Esophagus muscularis mucosa (tissue), 3 donors: ENCODE data around the gene GOLGA3.

Experiments
- POLR2AphosphoS5 ChIP-seq, 2 donors: sonication (generic); formaldehyde crosslinking; IDR thresholded peaks; one replicate each; pipeline ENCODE4 v1.6.1; 2017; ENCODE audit warnings: antibody characterized with exemption in 2 of 2
- TF ChIP-seq, protein P1 (sequence below), 3 experiments: fragments of 200-600 bp in 2 of 3; fragments of 450-650 bp in 1 of 3; sonication (generic) in 2 of 3; IDR thresholded peaks; one replicate each; pipeline ENCODE4 v1.5.1; 2017 to 2019; ENCODE audit warnings: antibody characterized with exemption in 3 of 3, mild to moderate bottlenecking in 2 of 3, moderate library complexity in 1 of 3

DNA sequence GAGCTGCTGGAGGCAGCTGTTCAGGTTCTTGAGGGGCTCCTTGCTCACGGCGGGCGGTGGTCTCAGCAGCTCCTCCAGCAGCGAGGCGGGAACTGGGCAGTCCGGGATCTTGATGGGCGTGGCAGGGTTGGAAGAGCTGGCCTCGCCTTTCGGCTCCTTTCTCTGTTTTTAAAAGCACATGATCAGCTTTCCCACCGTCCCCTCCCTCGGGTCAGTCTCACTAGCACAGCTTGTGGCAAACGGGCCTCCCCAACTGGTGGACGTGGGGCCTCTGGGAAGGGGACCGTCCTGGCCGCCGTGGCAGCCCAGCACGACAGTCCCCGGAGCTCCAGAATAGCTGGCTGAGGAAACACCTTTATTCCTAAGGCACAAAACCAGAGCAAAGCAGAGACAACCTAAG lies 54.5 kb downstream of the GOLGA3 start:
- no peak for TF ChIP-seq POLR2AphosphoS5 (IDR thresholded peaks at IDR 0.05)
- TF ChIP-seq, protein P1, sequence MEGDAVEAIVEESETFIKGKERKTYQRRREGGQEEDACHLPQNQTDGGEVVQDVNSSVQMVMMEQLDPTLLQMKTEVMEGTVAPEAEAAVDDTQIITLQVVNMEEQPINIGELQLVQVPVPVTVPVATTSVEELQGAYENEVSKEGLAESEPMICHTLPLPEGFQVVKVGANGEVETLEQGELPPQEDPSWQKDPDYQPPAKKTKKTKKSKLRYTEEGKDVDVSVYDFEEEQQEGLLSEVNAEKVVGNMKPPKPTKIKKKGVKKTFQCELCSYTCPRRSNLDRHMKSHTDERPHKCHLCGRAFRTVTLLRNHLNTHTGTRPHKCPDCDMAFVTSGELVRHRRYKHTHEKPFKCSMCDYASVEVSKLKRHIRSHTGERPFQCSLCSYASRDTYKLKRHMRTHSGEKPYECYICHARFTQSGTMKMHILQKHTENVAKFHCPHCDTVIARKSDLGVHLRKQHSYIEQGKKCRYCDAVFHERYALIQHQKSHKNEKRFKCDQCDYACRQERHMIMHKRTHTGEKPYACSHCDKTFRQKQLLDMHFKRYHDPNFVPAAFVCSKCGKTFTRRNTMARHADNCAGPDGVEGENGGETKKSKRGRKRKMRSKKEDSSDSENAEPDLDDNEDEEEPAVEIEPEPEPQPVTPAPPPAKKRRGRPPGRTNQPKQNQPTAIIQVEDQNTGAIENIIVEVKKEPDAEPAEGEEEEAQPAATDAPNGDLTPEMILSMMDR (IDR thresholded peaks at IDR 0.05): no peak
